Dendritic cell treated with granulocyte-macrophage colony-stimulating factor and Interleukin-4, amounts not matched to agents 40 ng/mL and 50 ng/mL, for 4 days (primary cell): ENCODE measurements around the gene TESK1.
A peak's percentile ranks its signal among the peaks of the same experiment; 100 is the strongest.
"Not testable (repeated sequence)": the region's sequence is repeated elsewhere in the genome, so short reads cannot be mapped to it uniquely, and the experiment has no call there.

Source experiments
- H3K27ac Mint-ChIP-seq: one replicate; pipeline ENCODE4 v1.8.0; 2022; ENCODE audit warnings: mild to moderate bottlenecking, mixed read lengths
- H3K27me3 Mint-ChIP-seq: one replicate; pipeline ENCODE4 v1.8.0; 2022; ENCODE audit warnings: mild to moderate bottlenecking, mixed read lengths
- H3K36me3 Mint-ChIP-seq: one replicate; pipeline ENCODE4 v1.8.0; 2022; ENCODE audit warnings: low read depth, mixed read lengths
- H3K4me1 Mint-ChIP-seq: one replicate; pipeline ENCODE4 v1.8.0; 2022; ENCODE audit warnings: low read depth, mixed read lengths
- H3K4me3 Mint-ChIP-seq: one replicate; pipeline ENCODE4 v1.8.0; 2022; ENCODE audit warnings: mild to moderate bottlenecking, moderate library complexity, mixed read lengths
- H3K9me3 Mint-ChIP-seq: one replicate; pipeline ENCODE4 v1.8.0; 2022; ENCODE audit warnings: mixed read lengths
- intact Hi-C: fragments of 100-400 bp; cut with micrococcal nuclease; formaldehyde crosslinking; loops from one replicate; pipeline ENCODE4 v1.15.0; 2022

The TESK1 gene

GRCh38 chr9:35568196-35568595, 36.9 kb upstream of the TESK1 start:
- Mint-ChIP-seq H3K27ac (no peak overlapping the region), H3K36me3 (no peaks in the 10 kb centered on the region), H3K27me3 (no peaks in the 10 kb centered on the region), H3K4me1 (peaks cover 22% of the 10 kb centered on the region), H3K9me3 (no peaks in the 10 kb centered on the region), H3K4me3 (no peak overlapping the region)
- intact Hi-C loops, result no loop called here

- Mint-ChIP-seq H3K27me3 (no peaks in the 10 kb centered on the region), H3K36me3 (no peaks in the 10 kb centered on the region), H3K9me3 (no peaks in the 10 kb centered on the region), H3K4me3 (no peak overlapping the region), H3K27ac (peak overlapping the region; percentile 58), H3K4me1 (peaks cover 13% of the 10 kb centered on the region)
- intact Hi-C loops, result no loop called here
These were observed 35.9 kb upstream of the TESK1 start for GRCh38 chr9:35569206-35569605.

- Mint-ChIP-seq H3K4me1 (peaks cover 13% of the 10 kb centered on the region), H3K27ac (peak overlapping the region; percentile 47), H3K36me3 (no peaks in the 10 kb centered on the region), H3K9me3 (no peaks in the 10 kb centered on the region), H3K4me3 (no peak overlapping the region), H3K27me3 (no peaks in the 10 kb centered on the region)
- intact Hi-C loops, result no loop called here
These were observed 34.2 kb upstream of the TESK1 start for GRCh38 chr9:35570709-35571504.

GRCh38 chr9:35574578-35575122, 30.4 kb upstream of the TESK1 start:
- no peak overlapping the region for H3K27ac Mint-ChIP-seq
- H3K9me3 Mint-ChIP-seq, result peaks cover 8% of the 10 kb centered on the region
- peaks cover 5% of the 10 kb centered on the region for H3K4me1 Mint-ChIP-seq
- H3K4me3 Mint-ChIP-seq, result no peak overlapping the region
- intact Hi-C loops, result no loop called here
- no peaks in the 10 kb centered on the region for H3K27me3 Mint-ChIP-seq
- peaks cover 5% of the 10 kb centered on the region for H3K36me3 Mint-ChIP-seq

GRCh38 chr9:35575478-35575877, 29.6 kb upstream of the TESK1 start:
- Mint-ChIP-seq H3K36me3 (peaks cover 13% of the 10 kb centered on the region), H3K9me3 (peaks cover 16% of the 10 kb centered on the region), H3K27me3 (no peaks in the 10 kb centered on the region), H3K27ac (no peak overlapping the region), H3K4me3 (no peak overlapping the region), H3K4me1 (no peaks in the 10 kb centered on the region)
- intact Hi-C loops, result no loop called here

- no peak overlapping the region for H3K27ac Mint-ChIP-seq
- intact Hi-C loops, result no loop called here
- H3K4me3 Mint-ChIP-seq, result no peak overlapping the region
- peaks cover 27% of the 10 kb centered on the region for H3K36me3 Mint-ChIP-seq
- H3K27me3 Mint-ChIP-seq, result no peaks in the 10 kb centered on the region
- H3K4me1 Mint-ChIP-seq, result peaks cover 6% of the 10 kb centered on the region
- peaks cover 36% of the 10 kb centered on the region for H3K9me3 Mint-ChIP-seq
These were observed 27.6 kb upstream of the TESK1 start for GRCh38 chr9:35577486-35577885.

- H3K4me3 Mint-ChIP-seq, result no peak overlapping the region
- H3K9me3 Mint-ChIP-seq, result peaks cover 40% of the 10 kb centered on the region
- H3K27ac Mint-ChIP-seq, result no peak overlapping the region
- intact Hi-C loops, result no loop called here
- no peaks in the 10 kb centered on the region for H3K27me3 Mint-ChIP-seq
- H3K36me3 Mint-ChIP-seq, result peaks cover 27% of the 10 kb centered on the region
- peaks cover 6% of the 10 kb centered on the region for H3K4me1 Mint-ChIP-seq
These were observed 25.9 kb upstream of the TESK1 start for GRCh38 chr9:35579130-35579529.

GRCh38 chr9:35579659-35580227, 25.3 kb upstream of the TESK1 start:
- H3K4me1 Mint-ChIP-seq, H3K4me3 Mint-ChIP-seq, H3K27ac Mint-ChIP-seq, intact Hi-C loops, H3K27me3 Mint-ChIP-seq: not testable (repeated sequence)
- Mint-ChIP-seq H3K36me3 (peaks cover 27% of the 10 kb centered on the region), H3K9me3 (peaks cover 40% of the 10 kb centered on the region)

GRCh38 chr9:35583521-35583920, 21.5 kb upstream of the TESK1 start:
- H3K27me3 Mint-ChIP-seq, H3K4me3 Mint-ChIP-seq, H3K27ac Mint-ChIP-seq, H3K4me1 Mint-ChIP-seq, intact Hi-C loops: not testable (repeated sequence)
- Mint-ChIP-seq H3K9me3 (peaks cover 55% of the 10 kb centered on the region), H3K36me3 (peaks cover 27% of the 10 kb centered on the region)

GRCh38 chr9:35584681-35585080, 20.4 kb upstream of the TESK1 start:
- not testable (repeated sequence) for H3K27ac Mint-ChIP-seq
- peaks cover 22% of the 10 kb centered on the region for H3K36me3 Mint-ChIP-seq

GRCh38 chr9:35588506-35588905, 16.6 kb upstream of the TESK1 start:
- H3K27me3 Mint-ChIP-seq, H3K36me3 Mint-ChIP-seq, intact Hi-C loops, H3K4me1 Mint-ChIP-seq, H3K4me3 Mint-ChIP-seq, H3K27ac Mint-ChIP-seq: not testable (repeated sequence)
- peaks cover 35% of the 10 kb centered on the region for H3K9me3 Mint-ChIP-seq

More at GRCh38 chr9:35584681-35585080, 20.4 kb upstream of the TESK1 start:
- H3K27me3 Mint-ChIP-seq, H3K4me1 Mint-ChIP-seq, H3K4me3 Mint-ChIP-seq, intact Hi-C loops: not testable (repeated sequence)
- H3K9me3 Mint-ChIP-seq, result peaks cover 47% of the 10 kb centered on the region

- H3K4me3 Mint-ChIP-seq, result no peak overlapping the region
- H3K27me3 Mint-ChIP-seq, result no peaks in the 10 kb centered on the region
- no peaks in the 10 kb centered on the region for H3K4me1 Mint-ChIP-seq
- intact Hi-C loops, result no loop called here
- H3K36me3 Mint-ChIP-seq, result peaks cover 9% of the 10 kb centered on the region
- H3K9me3 Mint-ChIP-seq, result peaks cover 36% of the 10 kb centered on the region
- no peak overlapping the region for H3K27ac Mint-ChIP-seq
These were observed 11.5 kb upstream of the TESK1 start for GRCh38 chr9:35593581-35593980.

GRCh38 chr9:35594471-35594870, 10.6 kb upstream of the TESK1 start:
- Mint-ChIP-seq H3K9me3 (peaks cover 36% of the 10 kb centered on the region), H3K4me1 (peaks cover 3% of the 10 kb centered on the region), H3K36me3 (peaks cover 9% of the 10 kb centered on the region), H3K27ac (no peak overlapping the region), H3K4me3 (no peak overlapping the region), H3K27me3 (no peaks in the 10 kb centered on the region)
- intact Hi-C loops, result no loop called here

GRCh38 chr9:35596907-35597306, 8.2 kb upstream of the TESK1 start:
- H3K27ac Mint-ChIP-seq, H3K4me3 Mint-ChIP-seq, H3K27me3 Mint-ChIP-seq, H3K36me3 Mint-ChIP-seq, intact Hi-C loops: not testable (repeated sequence)
- H3K9me3 Mint-ChIP-seq, result peaks cover 31% of the 10 kb centered on the region
- peaks cover 14% of the 10 kb centered on the region for H3K4me1 Mint-ChIP-seq
